SH-SY5Y (cell line): Measurements from ENCODE around the gene THAP8.

Experiments used
- GATA2 ChIP-seq: IDR thresholded peaks from 2 replicates; pipeline ENCODE4 v1.6.1; 2011; ENCODE audit warnings: mild to moderate bottlenecking, low read depth, low read length
- GATA3 ChIP-seq: IDR thresholded peaks from 2 replicates; pipeline ENCODE4 v1.6.1; 2011; ENCODE audit warnings: low read depth, mild to moderate bottlenecking, low read length, moderate library complexity

GRCh38 chr19:36058481-36059179 is 4.5 kb upstream of the THAP8 start:
- no peak for TF ChIP-seq GATA3
- no peak for TF ChIP-seq GATA2
